Tibial nerve (tissue), 4 donors: ENCODE results near the gene ZNF366.

ENCODE experiments used
- EP300 ChIP-seq, 2 donors: sonication (generic); formaldehyde crosslinking; IDR thresholded peaks; one replicate each; pipeline ENCODE4 v1.6.1; 2017; ENCODE audit warnings: antibody characterized with exemption in 2 of 2, mild to moderate bottlenecking in 1 of 2
- POLR2A ChIP-seq, 2 donors: fragments of 450-650 bp; IDR thresholded peaks; one replicate each; pipeline ENCODE4 v1.6.1; 2017; ENCODE audit warnings: antibody characterized with exemption in 2 of 2, mild to moderate bottlenecking in 2 of 2, moderate library complexity in 2 of 2
- TF ChIP-seq, protein P1 (sequence below), 5 experiments: fragments of 200-600 bp in 3 of 5; fragments of 450-650 bp in 2 of 5; sonication (generic) in 3 of 5; IDR thresholded peaks; one replicate each; pipeline ENCODE4 v1.5.1; 2016 to 2019; ENCODE audit warnings: antibody characterized with exemption in 5 of 5, mild to moderate bottlenecking in 3 of 5, moderate library complexity in 2 of 5

DNA sequence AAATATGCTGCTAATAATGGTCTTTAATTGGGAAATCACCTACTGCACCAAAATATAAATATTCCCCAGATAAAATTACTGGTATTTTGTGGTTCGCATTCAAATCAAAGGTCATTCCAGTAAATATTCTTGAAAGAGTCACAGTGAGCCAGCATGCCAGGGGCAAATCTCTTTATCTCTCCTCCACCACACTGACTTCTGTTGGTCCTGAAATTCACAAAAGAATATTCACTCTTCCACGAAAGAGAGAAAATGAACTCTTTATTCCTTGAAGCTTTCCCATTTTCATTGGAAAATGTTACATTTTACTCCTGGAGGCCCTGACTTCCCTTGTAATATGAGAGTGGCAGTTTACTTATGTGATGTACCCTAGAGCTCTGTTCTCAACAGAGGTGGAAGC is 39.7 kb downstream of the ZNF366 start:
- TF ChIP-seq, protein P1, sequence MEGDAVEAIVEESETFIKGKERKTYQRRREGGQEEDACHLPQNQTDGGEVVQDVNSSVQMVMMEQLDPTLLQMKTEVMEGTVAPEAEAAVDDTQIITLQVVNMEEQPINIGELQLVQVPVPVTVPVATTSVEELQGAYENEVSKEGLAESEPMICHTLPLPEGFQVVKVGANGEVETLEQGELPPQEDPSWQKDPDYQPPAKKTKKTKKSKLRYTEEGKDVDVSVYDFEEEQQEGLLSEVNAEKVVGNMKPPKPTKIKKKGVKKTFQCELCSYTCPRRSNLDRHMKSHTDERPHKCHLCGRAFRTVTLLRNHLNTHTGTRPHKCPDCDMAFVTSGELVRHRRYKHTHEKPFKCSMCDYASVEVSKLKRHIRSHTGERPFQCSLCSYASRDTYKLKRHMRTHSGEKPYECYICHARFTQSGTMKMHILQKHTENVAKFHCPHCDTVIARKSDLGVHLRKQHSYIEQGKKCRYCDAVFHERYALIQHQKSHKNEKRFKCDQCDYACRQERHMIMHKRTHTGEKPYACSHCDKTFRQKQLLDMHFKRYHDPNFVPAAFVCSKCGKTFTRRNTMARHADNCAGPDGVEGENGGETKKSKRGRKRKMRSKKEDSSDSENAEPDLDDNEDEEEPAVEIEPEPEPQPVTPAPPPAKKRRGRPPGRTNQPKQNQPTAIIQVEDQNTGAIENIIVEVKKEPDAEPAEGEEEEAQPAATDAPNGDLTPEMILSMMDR (IDR thresholded peaks at IDR 0.05) = no peak
- TF ChIP-seq POLR2A (IDR thresholded peaks at IDR 0.05) = no peak
- no peak for TF ChIP-seq EP300 (IDR thresholded peaks at IDR 0.05)
